GM12878 (cell line): ENCODE data around the gene MRPS9.

Experiments
- ASH2L ChIP-seq: fragments of 300-600, 200-600 bp; sonication (generic); IDR thresholded peaks from 2 replicates; pipeline ENCODE4 v1.6.1; 2017; ENCODE audit warnings: low read depth, mild to moderate bottlenecking, borderline replicate concordance
- ATF2 ChIP-seq: IDR thresholded peaks from 2 replicates; pipeline ENCODE4 v1.6.1; 2012; ENCODE audit warnings: low read length, inconsistent platforms
- CHD2 ChIP-seq: IDR thresholded peaks from 2 replicates; pipeline ENCODE4 v1.6.1; 2011; ENCODE audit warnings: low read depth, low read length, improper control_type of control experiment, borderline replicate concordance
- ESRRA ChIP-seq: IDR thresholded peaks from 2 replicates; pipeline ENCODE4 v1.6.1; 2012; ENCODE audit warnings: mild to moderate bottlenecking, low read length, improper control_type of control experiment
- EZH2 ChIP-seq: IDR thresholded peaks from 2 replicates; pipeline ENCODE4 v1.6.1; 2012; ENCODE audit warnings: low read depth, mild to moderate bottlenecking, control low read depth, inconsistent platforms, low read length, borderline replicate concordance; ENCODE audit not compliant: control insufficient read depth
- IKZF1 ChIP-seq: fragments of 450-650 bp; conservative IDR thresholded peaks from 2 replicates; pipeline ENCODE4 v1.6.1; 2017; ENCODE audit warnings: antibody characterized with exemption, mild to moderate bottlenecking
- KDM1A ChIP-seq: fragments of 200-600 bp; sonication (generic); IDR thresholded peaks from 2 replicates; pipeline ENCODE4 v1.6.1; 2016; ENCODE audit warnings: borderline replicate concordance
- MYC ChIP-seq: IDR thresholded peaks from 2 replicates; pipeline ENCODE4 v1.6.1; 2011; ENCODE audit warnings: mild to moderate bottlenecking, low read length, moderate library complexity, inconsistent platforms; ENCODE audit not compliant: insufficient read depth, insufficient replicate concordance, insufficient read length, severe bottlenecking
- POLR2A ChIP-seq: IDR thresholded peaks from 2 replicates; pipeline ENCODE4 v1.6.1; 2011; ENCODE audit warnings: low read depth, mild to moderate bottlenecking, low read length
- POLR2AphosphoS5 ChIP-seq: IDR thresholded peaks from 2 replicates; pipeline ENCODE4 v1.6.1; 2011; ENCODE audit warnings: mild to moderate bottlenecking, low read length, inconsistent platforms
- TF ChIP-seq, protein P1 (sequence below), 3 experiments: IDR thresholded peaks in 2 of 3; conservative IDR thresholded peaks in 1 of 3; 2 replicates each; pipeline ENCODE4 v1.5.1; 2011; ENCODE audit warnings: low read depth in 3 of 3, low read length in 3 of 3, mild to moderate bottlenecking in 3 of 3, control low read depth in 2 of 3, moderate library complexity in 2 of 3, inconsistent platforms in 1 of 3, mixed read lengths in 1 of 3; ENCODE audit not compliant: control insufficient read depth in 2 of 3, insufficient read depth in 1 of 3; ENCODE audit errors: extremely low read depth in 1 of 3
- TF ChIP-seq, protein P2 (sequence below): IDR thresholded peaks from 2 replicates; pipeline ENCODE4 v1.6.1; 2012; ENCODE audit warnings: low read depth, low read length, improper control_type of control experiment

GRCh38 chr2:105143094-105143466 lies 105.2 kb downstream of the MRPS9 start:
- TF ChIP-seq EZH2: no peak
- TF ChIP-seq POLR2A: no peak
- no peak for TF ChIP-seq ASH2L
- TF ChIP-seq, protein P1, sequence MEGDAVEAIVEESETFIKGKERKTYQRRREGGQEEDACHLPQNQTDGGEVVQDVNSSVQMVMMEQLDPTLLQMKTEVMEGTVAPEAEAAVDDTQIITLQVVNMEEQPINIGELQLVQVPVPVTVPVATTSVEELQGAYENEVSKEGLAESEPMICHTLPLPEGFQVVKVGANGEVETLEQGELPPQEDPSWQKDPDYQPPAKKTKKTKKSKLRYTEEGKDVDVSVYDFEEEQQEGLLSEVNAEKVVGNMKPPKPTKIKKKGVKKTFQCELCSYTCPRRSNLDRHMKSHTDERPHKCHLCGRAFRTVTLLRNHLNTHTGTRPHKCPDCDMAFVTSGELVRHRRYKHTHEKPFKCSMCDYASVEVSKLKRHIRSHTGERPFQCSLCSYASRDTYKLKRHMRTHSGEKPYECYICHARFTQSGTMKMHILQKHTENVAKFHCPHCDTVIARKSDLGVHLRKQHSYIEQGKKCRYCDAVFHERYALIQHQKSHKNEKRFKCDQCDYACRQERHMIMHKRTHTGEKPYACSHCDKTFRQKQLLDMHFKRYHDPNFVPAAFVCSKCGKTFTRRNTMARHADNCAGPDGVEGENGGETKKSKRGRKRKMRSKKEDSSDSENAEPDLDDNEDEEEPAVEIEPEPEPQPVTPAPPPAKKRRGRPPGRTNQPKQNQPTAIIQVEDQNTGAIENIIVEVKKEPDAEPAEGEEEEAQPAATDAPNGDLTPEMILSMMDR (IDR thresholded peaks at IDR 0.05 in 2 of 3, conservative IDR thresholded peaks at IDR 0.05 in 1 of 3; ENCODE audit: control insufficient read depth in 2 of 3, extremely low read depth in 1 of 3, insufficient read depth in 1 of 3, low read depth in 3 of 3, low read length in 3 of 3): no peak
- TF ChIP-seq ESRRA: no peak
- TF ChIP-seq POLR2AphosphoS5: no peak
- TF ChIP-seq, protein P2, sequence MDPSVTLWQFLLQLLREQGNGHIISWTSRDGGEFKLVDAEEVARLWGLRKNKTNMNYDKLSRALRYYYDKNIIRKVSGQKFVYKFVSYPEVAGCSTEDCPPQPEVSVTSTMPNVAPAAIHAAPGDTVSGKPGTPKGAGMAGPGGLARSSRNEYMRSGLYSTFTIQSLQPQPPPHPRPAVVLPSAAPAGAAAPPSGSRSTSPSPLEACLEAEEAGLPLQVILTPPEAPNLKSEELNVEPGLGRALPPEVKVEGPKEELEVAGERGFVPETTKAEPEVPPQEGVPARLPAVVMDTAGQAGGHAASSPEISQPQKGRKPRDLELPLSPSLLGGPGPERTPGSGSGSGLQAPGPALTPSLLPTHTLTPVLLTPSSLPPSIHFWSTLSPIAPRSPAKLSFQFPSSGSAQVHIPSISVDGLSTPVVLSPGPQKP: no peak
- no peak for TF ChIP-seq MYC
- no peak for TF ChIP-seq IKZF1
- TF ChIP-seq KDM1A: no peak
- TF ChIP-seq CHD2: no peak
- no peak for TF ChIP-seq ATF2
